ENCODE results near the gene POLR3B. TPM values are rescaled to one million over a fixed set of nuclear protein-coding genes. Genes with fewer than 3 reads are reported as not detected.
"Not testable (repeated sequence)": the region's sequence is repeated elsewhere in the genome, so short reads cannot be mapped to it uniquely, and the experiment has no call there.

Gene POLR3B
- total and polyA plus RNA-seq, 2 donors (not counting 1 experiment from before 2014, with no cell fraction given): 9.9 to 13.6 TPM

GRCh38 chr12:106309671-106310505, 47.7 kb upstream of the POLR3B start:
- no peak overlapping the region for H3K4me3 ChIP-seq (replicated peaks in 1 of 4; ENCODE audit: control extremely low read depth in 1 of 4, insufficient read depth in 1 of 4, low read depth in 3 of 4, low read length in 4 of 4)
- DNase-seq (ENCODE audit: low read depth in 2 of 2): peak; percentile 62 to 94
- H3K27ac ChIP-seq (ENCODE audit: insufficient read depth, low read length): no peak overlapping the region
- H2AFZ ChIP-seq (ENCODE audit: low read length): no peak overlapping the region
- H4K20me1 ChIP-seq (ENCODE audit: control insufficient read depth, extremely low read depth, insufficient read depth, low read length): no peaks in the 10 kb centered on the region
- TF ChIP-seq CTCF (conservative IDR thresholded peaks at IDR 0.05 in 1 of 2, IDR thresholded peaks at IDR 0.05 in 1 of 2; ENCODE audit: low read depth in 1 of 2, low read length in 2 of 2): no peak
- H3K9me3 ChIP-seq (ENCODE audit: control insufficient read depth, insufficient read depth, low read depth, low read length): no peaks in the 10 kb centered on the region
- H3K79me2 ChIP-seq (ENCODE audit: control insufficient read depth, insufficient read depth, low read length): no peaks in the 10 kb centered on the region
- no peaks in the 10 kb centered on the region for H3K36me3 ChIP-seq (ENCODE audit: control insufficient read depth, insufficient read depth, low read length)
- no peaks in the 10 kb centered on the region for H3K27me3 ChIP-seq (ENCODE audit: control insufficient read depth, insufficient read depth, low read length)
- H3K9ac ChIP-seq (ENCODE audit: insufficient read depth, low read length): no peak overlapping the region
- peaks cover 8% of the 10 kb centered on the region for H3K4me1 ChIP-seq (ENCODE audit: control insufficient read depth, extremely low read depth, insufficient read depth, low read length)
- peak overlapping the region; percentile 73 for H3K4me2 ChIP-seq (ENCODE audit: extremely low read depth, insufficient read depth, low read length)

DNA sequence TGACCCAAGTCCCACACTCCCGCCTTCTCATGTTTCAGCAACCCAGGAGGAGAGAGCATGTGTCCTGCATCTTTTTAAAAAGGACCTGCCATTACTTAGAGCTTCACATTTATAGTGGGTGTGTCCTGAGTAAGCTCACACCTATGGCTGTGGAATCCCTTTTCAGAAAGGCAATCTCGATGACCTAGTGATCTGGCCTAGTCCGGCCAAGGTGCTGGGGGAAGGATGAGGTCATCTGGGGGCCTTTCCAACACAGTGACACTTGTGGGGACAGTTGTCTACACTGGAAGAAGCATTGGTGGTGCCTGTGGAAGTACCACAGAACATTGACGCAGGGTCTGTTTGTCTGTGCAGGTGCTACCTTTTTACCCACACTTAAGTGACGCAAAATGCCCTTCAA, 46.9 kb upstream of the POLR3B start:
- DNase-seq (ENCODE audit: low read depth in 2 of 2): no peak
- H3K36me3 ChIP-seq (ENCODE audit: control insufficient read depth, insufficient read depth, low read length): no peaks in the 10 kb centered on the region
- H3K27me3 ChIP-seq (ENCODE audit: control insufficient read depth, insufficient read depth, low read length): no peaks in the 10 kb centered on the region
- peaks cover 8% of the 10 kb centered on the region for H3K4me1 ChIP-seq (ENCODE audit: control insufficient read depth, extremely low read depth, insufficient read depth, low read length)
- H3K9ac ChIP-seq (ENCODE audit: insufficient read depth, low read length): no peak overlapping the region
- TF ChIP-seq CTCF (conservative IDR thresholded peaks at IDR 0.05 in 1 of 2, IDR thresholded peaks at IDR 0.05 in 1 of 2; ENCODE audit: low read depth in 1 of 2, low read length in 2 of 2): no peak
- no peak for TF ChIP-seq EZH2 (IDR thresholded peaks at IDR 0.05; ENCODE audit: low read length, missing control alignments)
- H2AFZ ChIP-seq (ENCODE audit: low read length): no peak overlapping the region
- no peaks in the 10 kb centered on the region for H3K9me3 ChIP-seq (ENCODE audit: control insufficient read depth, insufficient read depth, low read depth, low read length)
- no peaks in the 10 kb centered on the region for H4K20me1 ChIP-seq (ENCODE audit: control insufficient read depth, extremely low read depth, insufficient read depth, low read length)
- H3K79me2 ChIP-seq (ENCODE audit: control insufficient read depth, insufficient read depth, low read length): no peaks in the 10 kb centered on the region
- no peak overlapping the region for H3K27ac ChIP-seq (ENCODE audit: insufficient read depth, low read length)
- no peak overlapping the region for H3K4me2 ChIP-seq (ENCODE audit: extremely low read depth, insufficient read depth, low read length)
- no peak overlapping the region for H3K4me3 ChIP-seq (replicated peaks in 1 of 4; ENCODE audit: control extremely low read depth in 1 of 4, insufficient read depth in 1 of 4, low read depth in 3 of 4, low read length in 4 of 4)

DNA sequence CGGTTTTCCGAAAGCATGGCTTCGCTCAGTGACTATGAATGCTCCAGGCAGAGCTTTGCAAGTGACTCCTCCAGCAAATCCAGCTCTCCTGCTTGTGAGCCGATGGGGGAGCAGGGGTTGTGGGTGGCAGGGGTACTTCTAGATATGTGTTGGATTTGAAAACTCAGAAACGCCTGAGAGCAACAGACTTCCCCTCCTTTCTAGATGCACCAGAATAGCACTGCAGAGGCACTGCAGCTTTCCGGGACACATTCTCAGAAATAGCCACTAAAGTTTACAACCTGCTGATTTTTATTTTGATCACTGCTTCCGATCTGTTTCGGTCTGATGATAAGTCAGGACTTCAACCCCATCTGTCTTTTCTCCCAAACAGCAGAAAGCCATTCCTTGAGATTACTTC, 46.4 kb upstream of the POLR3B start:
- Histone ChIP-seq H3K9me3 (ENCODE audit: control insufficient read depth, insufficient read depth, low read depth, low read length) (no peaks in the 10 kb centered on the region), H3K27ac (ENCODE audit: insufficient read depth, low read length) (no peak overlapping the region), H3K79me2 (ENCODE audit: control insufficient read depth, insufficient read depth, low read length) (no peaks in the 10 kb centered on the region), H3K36me3 (ENCODE audit: control insufficient read depth, insufficient read depth, low read length) (no peaks in the 10 kb centered on the region), H2AFZ (ENCODE audit: low read length) (no peak overlapping the region), H3K9ac (ENCODE audit: insufficient read depth, low read length) (no peak overlapping the region), H3K4me1 (ENCODE audit: control insufficient read depth, extremely low read depth, insufficient read depth, low read length) (peaks cover 8% of the 10 kb centered on the region), H3K4me2 (ENCODE audit: extremely low read depth, insufficient read depth, low read length) (no peak overlapping the region), H4K20me1 (ENCODE audit: control insufficient read depth, extremely low read depth, insufficient read depth, low read length) (no peaks in the 10 kb centered on the region), H3K27me3 (ENCODE audit: control insufficient read depth, insufficient read depth, low read length) (no peaks in the 10 kb centered on the region), H3K4me3 (replicated peaks in 1 of 4; ENCODE audit: control extremely low read depth in 1 of 4, insufficient read depth in 1 of 4, low read depth in 3 of 4, low read length in 4 of 4) (no peak overlapping the region)
- TF ChIP-seq CTCF (conservative IDR thresholded peaks at IDR 0.05 in 1 of 2, IDR thresholded peaks at IDR 0.05 in 1 of 2; ENCODE audit: low read depth in 1 of 2, low read length in 2 of 2) (no peak), EZH2 (IDR thresholded peaks at IDR 0.05; ENCODE audit: low read length, missing control alignments) (no peak)
- no peak for DNase-seq (ENCODE audit: low read depth in 2 of 2)

DNA sequence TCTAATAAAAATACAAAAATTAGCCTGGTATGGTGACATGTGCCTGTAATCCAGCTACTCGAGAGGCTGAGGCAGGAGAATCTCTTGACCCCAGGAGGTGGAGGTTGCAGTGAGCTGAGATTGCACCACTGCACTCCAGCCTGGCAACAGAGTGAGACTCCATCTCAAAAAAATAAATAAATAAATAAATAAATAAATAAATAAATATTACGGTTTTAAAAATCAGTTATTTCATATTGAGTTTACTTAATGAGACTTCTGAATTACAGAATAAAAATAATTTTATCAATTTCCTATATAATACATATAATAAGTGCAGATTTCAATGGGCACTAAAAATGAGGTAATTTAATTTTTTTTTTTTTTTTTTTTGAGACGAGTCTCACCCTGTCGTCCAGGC, 44.1 kb upstream of the POLR3B start:
- H4K20me1 ChIP-seq (ENCODE audit: control insufficient read depth, extremely low read depth, insufficient read depth, low read length); DNase-seq (ENCODE audit: low read depth in 2 of 2): not testable (repeated sequence)

More for the DNA sequence above, 44.1 kb upstream of the POLR3B start:
- H3K36me3 ChIP-seq (ENCODE audit: control insufficient read depth, insufficient read depth, low read length); H3K27ac ChIP-seq (ENCODE audit: insufficient read depth, low read length); H2AFZ ChIP-seq (ENCODE audit: low read length); H3K4me1 ChIP-seq (ENCODE audit: control insufficient read depth, extremely low read depth, insufficient read depth, low read length); H3K4me2 ChIP-seq (ENCODE audit: extremely low read depth, insufficient read depth, low read length); H3K4me3 ChIP-seq (replicated peaks in 1 of 4; ENCODE audit: control extremely low read depth in 1 of 4, insufficient read depth in 1 of 4, low read depth in 3 of 4, low read length in 4 of 4); H3K27me3 ChIP-seq (ENCODE audit: control insufficient read depth, insufficient read depth, low read length); H3K9ac ChIP-seq (ENCODE audit: insufficient read depth, low read length); H3K9me3 ChIP-seq (ENCODE audit: control insufficient read depth, insufficient read depth, low read depth, low read length); H3K79me2 ChIP-seq (ENCODE audit: control insufficient read depth, insufficient read depth, low read length): not testable (repeated sequence)
